Astrocyte (in vitro differentiated cells and primary cell): ENCODE results near the gene SAYSD1. TPM values are rescaled to one million over a fixed set of nuclear protein-coding genes. Genes with fewer than 3 reads are reported as not detected.

Experiments
- DNase-seq: peaks from one replicate; pipeline ENCODE4 v3.0.0-alpha.2; 2010; ENCODE audit warnings: low read depth
- FAIRE-seq: peaks from 2 replicates; lab custom pipeline; 2011; peaks lifted over from hg19 to GRCh38; lab: Jason Lieb, UNC
- H2AFZ ChIP-seq: 2 replicates; pipeline ENCODE4 v1.6.0; 2012; ENCODE audit warnings: low read depth, low read length, inconsistent platforms
- H3K27ac ChIP-seq: 2 replicates; pipeline ENCODE4 v1.5.1; 2011; ENCODE audit warnings: low read depth, low read length, inconsistent platforms
- H3K27me3 ChIP-seq: 2 replicates; pipeline ENCODE4 v1.6.0; 2011; ENCODE audit warnings: low read length, inconsistent platforms; ENCODE audit not compliant: insufficient read depth
- H3K36me3 ChIP-seq: 2 replicates; pipeline ENCODE4 v1.5.1; 2011; ENCODE audit warnings: low read length, inconsistent platforms; ENCODE audit not compliant: insufficient read depth
- H3K4me1 ChIP-seq: 2 replicates; pipeline ENCODE4 v1.5.1; 2011; ENCODE audit warnings: low read length, inconsistent platforms; ENCODE audit not compliant: insufficient read depth
- H3K4me2 ChIP-seq: 2 replicates; pipeline ENCODE4 v1.6.0; 2012; ENCODE audit warnings: low read length, inconsistent platforms
- H3K4me3 ChIP-seq: 2 replicates; pipeline ENCODE4 v1.5.1; 2011; ENCODE audit warnings: low read depth, mild to moderate bottlenecking, low read length, inconsistent platforms; ENCODE audit not compliant: insufficient read depth
- H3K79me2 ChIP-seq: 2 replicates; pipeline ENCODE4 v1.6.0; 2012; ENCODE audit warnings: mild to moderate bottlenecking, low read length, inconsistent platforms; ENCODE audit not compliant: insufficient read depth
- H3K9ac ChIP-seq: 2 replicates; pipeline ENCODE4 v1.6.0; 2012; ENCODE audit warnings: mild to moderate bottlenecking, low read length, inconsistent platforms
- H3K9me3 ChIP-seq: 2 replicates; pipeline ENCODE4 v1.5.1; 2012; ENCODE audit warnings: low read depth, mild to moderate bottlenecking, low read length, inconsistent platforms; ENCODE audit not compliant: insufficient read depth
- H4K20me1 ChIP-seq: 2 replicates; pipeline ENCODE4 v1.6.0; 2012; ENCODE audit warnings: low read length, inconsistent platforms; ENCODE audit not compliant: insufficient read depth
- H3K27ac Mint-ChIP-seq: one replicate; pipeline ENCODE4 v1.8.0; 2021; ENCODE audit warnings: mild to moderate bottlenecking, mixed read lengths; ENCODE audit not compliant: unreplicated experiment
- H3K27me3 Mint-ChIP-seq: one replicate; pipeline ENCODE4 v1.8.0; 2021; ENCODE audit warnings: low read depth, mixed read lengths; ENCODE audit not compliant: unreplicated experiment
- H3K36me3 Mint-ChIP-seq: one replicate; pipeline ENCODE4 v1.8.0; 2021; ENCODE audit warnings: low read depth, mixed read lengths; ENCODE audit not compliant: unreplicated experiment
- H3K4me1 Mint-ChIP-seq: one replicate; pipeline ENCODE4 v1.8.0; 2021; ENCODE audit warnings: low read depth, mixed read lengths; ENCODE audit not compliant: unreplicated experiment
- H3K4me3 Mint-ChIP-seq: one replicate; pipeline ENCODE4 v1.8.0; 2021; ENCODE audit warnings: mild to moderate bottlenecking, moderate library complexity, mixed read lengths; ENCODE audit not compliant: unreplicated experiment
- H3K9me3 Mint-ChIP-seq: one replicate; pipeline ENCODE4 v1.8.0; 2021; ENCODE audit warnings: mild to moderate bottlenecking, mixed read lengths; ENCODE audit not compliant: unreplicated experiment
- EZH2 ChIP-seq: IDR thresholded peaks from 2 replicates; pipeline ENCODE4 v1.6.1; 2012; ENCODE audit warnings: mild to moderate bottlenecking, low read length, inconsistent platforms; ENCODE audit not compliant: insufficient read depth
- total RNA-seq: library from RNA; stranded (reverse); gene quantifications from 2 replicates; pipeline ENCODE4 v1.2.1, GENCODE V29; 2021
- TF ChIP-seq, protein P1 (sequence below): IDR thresholded peaks from 2 replicates; pipeline ENCODE4 v1.5.1; 2011; ENCODE audit warnings: low read depth, mild to moderate bottlenecking, inconsistent platforms, low read length, moderate library complexity; ENCODE audit not compliant: insufficient read depth

Gene SAYSD1
- total RNA-seq, 1 donor from 2014 or later, result 9.4 TPM

DNA sequence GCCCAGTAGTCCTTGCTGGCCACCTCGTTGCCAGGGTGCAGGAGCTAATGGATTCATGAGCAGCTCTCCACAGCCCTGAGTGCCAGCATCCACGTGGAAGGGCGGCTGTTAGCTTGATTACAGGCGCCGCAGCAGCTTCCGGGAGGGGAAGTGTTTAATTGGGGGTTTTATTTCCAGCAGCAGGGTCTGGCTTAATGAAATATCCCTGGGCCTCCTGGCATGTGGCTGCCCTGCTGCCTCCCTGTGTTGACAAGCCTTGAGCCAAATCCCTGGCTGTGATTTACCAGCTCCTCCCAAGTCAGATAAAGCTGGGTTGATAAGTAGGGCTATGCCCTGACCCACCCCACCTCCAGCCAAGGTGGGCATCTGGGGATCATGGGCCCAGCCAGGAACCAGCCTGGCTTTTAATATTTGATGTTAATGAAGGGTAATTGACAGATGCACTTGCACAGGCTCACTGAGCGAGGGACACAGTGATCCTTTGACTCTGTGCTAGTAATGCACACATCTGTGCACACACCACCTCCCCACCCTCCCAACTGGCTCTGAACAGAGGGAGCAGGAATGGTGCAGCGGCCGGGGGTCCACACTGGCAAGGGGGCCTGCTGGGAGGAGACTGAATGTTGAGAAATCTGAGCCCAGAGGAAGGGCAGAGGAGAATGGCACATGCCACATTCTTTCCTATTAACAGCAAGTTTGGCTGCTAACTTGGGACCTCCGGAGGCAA lies 52.8 kb downstream of the SAYSD1 start:
- H3K4me3 Mint-ChIP-seq, result no peak overlapping the region
- no peak for DNase-seq

GRCh38 chr6:39061588-39061987 lies 53.4 kb downstream of the SAYSD1 start:
- Histone ChIP-seq H4K20me1 (no peaks in the 10 kb centered on the region), H3K9me3 (no peaks in the 10 kb centered on the region), H3K36me3 (no peaks in the 10 kb centered on the region), H3K4me2 (no peak overlapping the region), H3K4me3 (no peak overlapping the region), H3K9ac (no peak overlapping the region), H3K27ac (no peak overlapping the region), H3K27me3 (no peaks in the 10 kb centered on the region), H2AFZ (no peak overlapping the region), H3K4me1 (no peaks in the 10 kb centered on the region), H3K79me2 (no peaks in the 10 kb centered on the region)
- H3K9me3 Mint-ChIP-seq, result peaks cover 8% of the 10 kb centered on the region
- H3K4me3 Mint-ChIP-seq, result no peak overlapping the region
- no peak overlapping the region for H3K27ac Mint-ChIP-seq
- H3K27me3 Mint-ChIP-seq, result peaks cover 75% of the 10 kb centered on the region
- TF ChIP-seq, protein P1, sequence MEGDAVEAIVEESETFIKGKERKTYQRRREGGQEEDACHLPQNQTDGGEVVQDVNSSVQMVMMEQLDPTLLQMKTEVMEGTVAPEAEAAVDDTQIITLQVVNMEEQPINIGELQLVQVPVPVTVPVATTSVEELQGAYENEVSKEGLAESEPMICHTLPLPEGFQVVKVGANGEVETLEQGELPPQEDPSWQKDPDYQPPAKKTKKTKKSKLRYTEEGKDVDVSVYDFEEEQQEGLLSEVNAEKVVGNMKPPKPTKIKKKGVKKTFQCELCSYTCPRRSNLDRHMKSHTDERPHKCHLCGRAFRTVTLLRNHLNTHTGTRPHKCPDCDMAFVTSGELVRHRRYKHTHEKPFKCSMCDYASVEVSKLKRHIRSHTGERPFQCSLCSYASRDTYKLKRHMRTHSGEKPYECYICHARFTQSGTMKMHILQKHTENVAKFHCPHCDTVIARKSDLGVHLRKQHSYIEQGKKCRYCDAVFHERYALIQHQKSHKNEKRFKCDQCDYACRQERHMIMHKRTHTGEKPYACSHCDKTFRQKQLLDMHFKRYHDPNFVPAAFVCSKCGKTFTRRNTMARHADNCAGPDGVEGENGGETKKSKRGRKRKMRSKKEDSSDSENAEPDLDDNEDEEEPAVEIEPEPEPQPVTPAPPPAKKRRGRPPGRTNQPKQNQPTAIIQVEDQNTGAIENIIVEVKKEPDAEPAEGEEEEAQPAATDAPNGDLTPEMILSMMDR, result no peak
- TF ChIP-seq EZH2, result no peak
- no peaks in the 10 kb centered on the region for H3K36me3 Mint-ChIP-seq
- no peaks in the 10 kb centered on the region for H3K4me1 Mint-ChIP-seq
- FAIRE-seq (no peak), DNase-seq (no peak)

More for the DNA sequence above, 52.8 kb downstream of the SAYSD1 start:
- Histone ChIP-seq H3K4me2 (no peak overlapping the region), H3K9ac (no peak overlapping the region), H4K20me1 (no peaks in the 10 kb centered on the region), H3K4me1 (no peaks in the 10 kb centered on the region), H3K27ac (no peak overlapping the region), H3K4me3 (no peak overlapping the region), H2AFZ (no peak overlapping the region), H3K27me3 (no peaks in the 10 kb centered on the region), H3K36me3 (no peaks in the 10 kb centered on the region), H3K9me3 (no peaks in the 10 kb centered on the region), H3K79me2 (no peaks in the 10 kb centered on the region)
- Mint-ChIP-seq H3K9me3 (peaks cover 8% of the 10 kb centered on the region), H3K4me1 (no peaks in the 10 kb centered on the region), H3K36me3 (no peaks in the 10 kb centered on the region), H3K27ac (no peak overlapping the region), H3K27me3 (peaks cover 72% of the 10 kb centered on the region)
- no peak for FAIRE-seq
- TF ChIP-seq EZH2, result no peak
- TF ChIP-seq, protein P1, result no peak

DNA sequence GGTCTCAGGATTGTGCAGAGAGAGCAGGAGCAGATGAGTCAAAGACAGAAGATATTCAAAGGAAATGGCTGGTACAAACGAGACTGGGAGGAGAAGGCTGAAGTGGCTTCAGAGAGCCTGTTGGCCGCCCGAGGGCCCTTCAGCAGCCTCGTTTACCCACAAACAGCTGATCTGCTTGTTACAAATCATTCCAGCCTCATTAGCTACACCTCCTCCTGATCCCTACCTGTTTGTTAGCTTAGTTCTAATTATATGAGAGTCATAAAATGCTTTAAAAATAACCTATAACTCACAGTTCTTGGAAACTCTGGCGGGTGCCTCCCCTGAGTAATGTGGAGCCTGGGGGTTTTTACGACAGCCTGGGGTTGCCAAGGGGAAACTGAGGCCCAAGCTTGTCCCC lies 53.8 kb downstream of the SAYSD1 start:
- FAIRE-seq (no peak), DNase-seq (no peak)
- Mint-ChIP-seq H3K9me3 (peaks cover 4% of the 10 kb centered on the region), H3K4me1 (no peaks in the 10 kb centered on the region), H3K27ac (no peak overlapping the region), H3K27me3 (peaks cover 75% of the 10 kb centered on the region), H3K4me3 (no peak overlapping the region), H3K36me3 (no peaks in the 10 kb centered on the region)
- Histone ChIP-seq H3K27ac (no peak overlapping the region), H3K79me2 (no peaks in the 10 kb centered on the region), H3K36me3 (no peaks in the 10 kb centered on the region), H3K27me3 (no peaks in the 10 kb centered on the region), H3K4me1 (no peaks in the 10 kb centered on the region), H3K4me3 (no peak overlapping the region), H3K9me3 (no peaks in the 10 kb centered on the region), H2AFZ (no peak overlapping the region), H4K20me1 (no peaks in the 10 kb centered on the region), H3K9ac (no peak overlapping the region), H3K4me2 (no peak overlapping the region)
- no peak for TF ChIP-seq EZH2
- TF ChIP-seq, protein P1, result no peak
